Caki2 (cell line): Measurements from ENCODE around the gene PHGDH. TPM values are rescaled to one million over a fixed set of nuclear protein-coding genes. Genes with fewer than 3 reads are reported as not detected.

ENCODE experiments used
- DNase-seq: peaks from one replicate; pipeline ENCODE4 v3.0.0-alpha.2; 2015; ENCODE audit warnings: low read depth
- in situ Hi-C: cut with HindIII; loops from 2 replicates; pipeline ENCODE4 v1.10.0; 2016; ENCODE audit warnings: low sequenced_read_pairs, low pct_unique_long_range_greater_than_20kb, mixed read lengths
- total RNA-seq: library from RNA; depleted of rRNA; stranded (reverse); fragments of >200 nt; shearing (Covaris generic); gene quantifications from 2 replicates; pipeline ENCODE4 v1.2.3, GENCODE V29; 2014; ENCODE audit warnings: low replicate concordance

The PHGDH gene
- total RNA-seq, 1 experiment from 2014 or later, result 74.9 TPM

DNA sequence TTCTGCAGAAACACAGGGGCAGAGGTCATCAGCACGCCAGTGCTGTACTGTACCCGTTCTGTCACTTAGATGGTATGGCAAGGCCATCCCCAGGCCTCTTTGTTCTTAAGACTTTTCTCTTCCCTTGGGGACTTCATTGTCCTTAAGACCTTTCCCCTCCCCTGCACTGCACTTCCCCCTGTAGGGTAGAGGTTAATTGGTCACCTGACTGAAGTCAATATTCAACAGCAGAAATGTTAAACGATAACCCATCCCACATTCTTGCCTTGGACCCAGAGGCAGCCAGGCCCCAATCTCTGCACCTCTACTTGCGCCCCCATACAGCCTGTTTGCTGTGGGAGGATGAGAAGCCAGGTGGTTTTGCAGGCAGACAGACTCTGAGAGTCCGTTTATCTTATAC is 10.2 kb downstream of the PHGDH start:
- DNase-seq, result no peak
- in situ Hi-C loops, result no loop called here

- in situ Hi-C loops, result no loop called here
- DNase-seq, result no peak
These were observed 13.0 kb downstream of the PHGDH start for GRCh38 chr1:119724611-119725218.

DNA sequence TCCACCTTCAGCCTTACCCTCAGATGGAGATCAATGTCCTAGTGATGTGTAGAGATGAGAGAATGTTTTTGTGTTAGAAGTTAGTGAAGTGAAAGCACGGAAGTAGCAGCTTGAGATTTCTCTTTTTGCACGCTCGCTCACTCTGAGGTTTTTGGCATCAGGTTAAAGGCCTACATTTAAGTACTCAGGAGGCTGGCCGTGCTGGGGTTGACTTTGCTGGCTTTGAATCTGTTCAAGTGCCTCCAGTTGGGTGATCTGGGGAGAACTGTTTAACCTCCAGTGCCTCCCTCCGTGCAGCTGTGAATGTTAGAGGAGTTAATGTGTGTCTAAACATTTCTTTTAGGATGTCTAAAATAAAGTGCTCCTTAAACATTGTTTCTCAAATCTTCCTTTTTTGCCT is 13.9 kb downstream of the PHGDH start:
- in situ Hi-C loops, result no loop called here
- no peak for DNase-seq

DNA sequence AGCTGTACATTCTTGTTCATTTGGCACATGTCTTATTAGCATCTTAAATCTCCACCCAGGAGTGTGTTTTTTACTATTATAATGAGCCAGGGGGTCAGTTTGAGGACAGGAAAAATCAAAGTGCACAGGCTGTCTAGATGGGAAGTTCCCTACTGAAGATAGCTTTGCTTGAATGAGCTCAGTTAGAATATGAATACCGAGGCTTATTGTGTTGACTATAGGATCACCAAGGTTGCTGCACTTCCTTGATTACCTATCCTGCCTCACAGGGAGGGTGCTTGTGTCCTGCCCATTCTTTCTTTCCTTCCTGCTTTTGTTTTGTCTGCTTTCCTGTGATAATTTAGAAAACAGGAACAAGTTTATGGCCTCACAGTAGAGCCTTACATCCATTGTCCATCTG is 16.3 kb downstream of the PHGDH start:
- in situ Hi-C loops, result no loop called here

GRCh38 chr1:119729044-119729443 is 17.3 kb downstream of the PHGDH start:
- in situ Hi-C loops, result no loop called here

More for the DNA sequence above, 16.3 kb downstream of the PHGDH start:
- DNase-seq, result no peak

DNA sequence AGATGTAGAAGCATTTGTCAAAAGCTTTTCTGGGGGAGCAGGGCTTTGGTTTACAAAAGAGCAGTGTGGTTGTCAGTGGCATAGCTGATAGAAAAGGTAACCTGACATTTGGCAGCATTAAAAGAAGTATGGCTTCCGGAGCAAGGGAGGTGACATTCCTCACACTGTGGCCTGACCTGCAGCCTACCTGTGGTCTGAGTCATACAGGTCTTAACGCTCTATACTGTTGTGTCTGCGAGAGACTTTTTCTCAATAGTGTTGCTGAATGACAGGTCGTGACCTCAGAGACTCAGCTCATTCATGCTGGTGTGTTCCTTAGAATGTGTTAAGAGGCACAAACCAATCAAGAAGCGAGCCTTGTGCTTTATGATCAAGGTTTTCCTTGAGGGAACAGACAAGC is 19.3 kb downstream of the PHGDH start:
- in situ Hi-C loops, result no loop called here
- no peak for DNase-seq

More at GRCh38 chr1:119729044-119729443, 17.3 kb downstream of the PHGDH start:
- no peak for DNase-seq

GRCh38 chr1:119731741-119732430 is 20.2 kb downstream of the PHGDH start:
- in situ Hi-C loops, result no loop called here
- no peak for DNase-seq

GRCh38 chr1:119732465-119733168 is 20.9 kb downstream of the PHGDH start:
- DNase-seq, result no peak
- in situ Hi-C loops, result no loop called here

DNA sequence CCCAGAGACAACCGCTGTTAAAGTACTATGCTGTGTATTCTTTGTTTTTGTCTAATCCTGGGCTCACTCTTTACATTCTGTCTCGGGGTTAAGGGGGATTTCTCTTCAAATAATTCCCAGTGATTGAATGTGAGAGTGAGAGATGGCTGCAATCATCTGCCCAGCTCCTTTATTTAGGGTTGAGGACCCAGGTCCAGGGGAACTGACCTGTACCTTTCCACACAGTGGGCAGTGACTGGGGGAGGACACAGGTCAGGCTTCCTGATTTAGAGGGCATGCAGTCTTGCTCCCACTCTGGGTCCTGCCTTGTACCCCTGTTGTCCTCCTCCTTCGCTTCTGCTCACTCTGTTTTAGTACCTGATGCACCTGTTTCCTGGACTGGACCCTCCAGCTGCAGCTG is 22.0 kb downstream of the PHGDH start:
- in situ Hi-C loops, result no loop called here
- no peak for DNase-seq

GRCh38 chr1:119735217-119735616 is 23.5 kb downstream of the PHGDH start:
- in situ Hi-C loops, result no loop called here
- no peak for DNase-seq

GRCh38 chr1:119736649-119737039 is 24.9 kb downstream of the PHGDH start:
- in situ Hi-C loops, result no loop called here

DNA sequence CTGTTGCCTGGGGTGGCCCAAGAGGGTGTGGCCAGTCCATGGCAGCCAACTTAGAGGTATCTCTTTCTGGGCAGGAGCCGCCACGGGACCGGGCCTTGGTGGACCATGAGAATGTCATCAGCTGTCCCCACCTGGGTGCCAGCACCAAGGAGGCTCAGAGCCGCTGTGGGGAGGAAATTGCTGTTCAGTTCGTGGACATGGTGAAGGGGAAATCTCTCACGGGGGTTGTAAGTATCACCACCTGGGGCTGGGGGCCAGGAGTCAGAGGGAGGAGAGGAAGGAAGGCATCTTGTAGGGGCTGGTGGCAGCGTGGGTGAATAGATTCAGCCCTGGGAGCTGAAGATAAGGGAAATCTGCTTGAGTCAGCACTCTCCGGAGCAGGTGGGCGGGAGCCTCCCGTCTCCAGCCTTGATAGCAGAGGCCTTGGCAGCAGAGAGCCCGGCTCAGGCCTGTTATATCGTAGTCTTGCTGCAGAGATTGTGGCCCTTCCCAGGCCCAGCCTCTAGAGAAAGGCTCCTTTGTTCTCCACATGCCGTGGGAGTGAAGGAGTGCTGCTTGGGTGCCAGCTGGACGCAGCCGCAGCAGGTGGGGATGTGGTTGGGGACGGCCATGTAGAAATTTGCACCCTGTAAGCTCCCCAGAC is 25.4 kb downstream of the PHGDH start:
- no peak for DNase-seq
- in situ Hi-C loops, result no loop called here

More at GRCh38 chr1:119736649-119737039, 24.9 kb downstream of the PHGDH start:
- no peak for DNase-seq

DNA sequence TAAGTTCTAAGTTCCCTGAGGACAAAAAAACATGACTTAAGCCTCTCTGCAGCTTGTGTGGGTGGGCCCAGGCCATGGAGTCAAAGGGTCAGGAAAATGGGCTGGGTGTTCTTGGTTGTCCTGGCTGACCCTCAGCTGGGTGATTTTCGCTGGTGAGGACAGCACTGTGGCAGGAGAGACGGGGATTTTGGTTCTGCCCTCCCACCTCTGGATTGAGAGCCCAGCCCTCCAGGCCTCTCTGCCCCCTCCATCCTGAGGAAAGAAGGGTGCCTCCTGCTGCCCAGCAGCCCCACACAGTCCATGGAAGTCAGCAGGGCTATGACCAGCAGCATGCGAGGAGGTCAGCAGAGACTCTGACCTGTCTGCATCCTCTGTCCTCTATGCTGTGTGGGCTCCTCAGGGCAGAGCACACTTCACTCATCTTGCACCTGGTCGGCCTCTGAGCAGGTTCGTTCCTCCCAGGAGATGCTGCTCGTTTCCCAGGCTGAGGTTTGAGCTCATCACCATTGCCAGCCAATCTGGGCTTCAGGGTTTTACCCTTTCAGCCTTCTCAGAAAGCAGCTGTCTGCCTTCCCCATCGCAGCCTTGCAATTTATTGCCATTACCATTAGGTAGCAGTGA is 26.5 kb downstream of the PHGDH start:
- in situ Hi-C loops, result no loop called here
- no peak for DNase-seq

DNA sequence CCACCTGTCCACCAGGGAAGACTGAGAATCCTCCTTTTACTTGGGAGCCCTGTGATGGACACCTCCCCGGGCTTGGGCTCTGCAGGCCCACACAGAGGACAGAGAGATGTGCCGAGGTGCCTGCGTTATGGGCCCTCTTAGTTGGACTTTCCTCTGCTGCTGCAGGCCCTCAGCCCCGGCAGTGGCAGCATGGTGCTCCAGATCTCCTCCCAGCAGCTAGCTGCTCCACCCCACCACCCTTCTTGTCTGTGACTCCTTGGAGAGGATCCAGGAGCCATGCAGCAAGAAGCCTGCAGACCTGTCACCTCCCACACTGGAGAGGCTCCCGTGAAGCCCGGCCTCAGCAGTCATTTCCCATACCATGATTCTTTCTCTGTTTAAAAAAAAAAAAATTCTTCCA is 27.4 kb downstream of the PHGDH start:
- in situ Hi-C loops, result no loop called here
- DNase-seq, result no peak

- no peak for DNase-seq
- in situ Hi-C loops, result no loop called here
These were observed 28.5 kb downstream of the PHGDH start for GRCh38 chr1:119740261-119740660.

DNA sequence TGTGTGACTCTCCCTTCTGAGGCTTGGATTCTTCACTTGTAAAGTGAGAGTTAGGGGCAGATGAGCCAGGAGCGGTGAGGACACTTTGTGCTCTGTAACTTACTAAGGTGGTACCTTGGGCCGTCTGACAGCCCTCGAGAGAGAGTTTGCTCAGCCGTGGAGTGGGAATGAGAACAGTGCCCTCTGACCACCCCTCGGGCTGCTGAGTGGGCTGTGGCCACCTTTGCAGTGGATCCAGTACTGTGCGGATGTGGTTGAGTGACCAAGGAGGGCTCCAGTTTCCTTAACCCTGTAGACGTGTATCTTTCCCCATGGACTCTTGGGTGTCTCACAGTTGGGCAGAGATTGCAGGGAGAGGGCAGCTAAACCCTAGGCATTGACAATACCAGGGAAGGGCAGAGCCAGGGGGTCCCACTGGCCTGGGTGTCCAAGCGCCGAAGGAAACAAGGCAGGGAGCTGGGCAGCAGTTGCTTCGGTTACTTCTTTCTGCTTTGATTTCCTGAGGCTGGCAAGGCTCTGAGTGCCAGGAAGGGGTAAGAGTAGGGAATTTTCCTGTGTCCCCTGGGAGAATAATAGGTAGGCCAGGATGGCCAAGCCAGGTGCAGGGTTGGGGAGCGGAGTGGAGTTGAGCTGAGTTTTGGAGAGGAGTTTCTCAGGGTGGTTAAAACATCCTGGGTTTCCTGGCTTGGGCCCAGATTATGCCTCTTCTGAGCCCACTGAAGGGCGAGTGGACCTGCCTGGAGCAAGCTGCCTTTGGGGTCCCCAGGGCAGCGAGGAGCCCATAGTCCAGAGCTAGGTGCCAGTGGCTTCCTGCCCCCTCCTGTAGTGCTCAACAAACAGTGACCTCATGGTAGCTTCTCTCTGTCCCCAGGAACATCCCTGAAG is 29.4 kb downstream of the PHGDH start:
- in situ Hi-C loops, result no loop called here
- no peak for DNase-seq

GRCh38 chr1:119742202-119742601 is 30.5 kb downstream of the PHGDH start:
- no peak for DNase-seq
- in situ Hi-C loops, result no loop called here

DNA sequence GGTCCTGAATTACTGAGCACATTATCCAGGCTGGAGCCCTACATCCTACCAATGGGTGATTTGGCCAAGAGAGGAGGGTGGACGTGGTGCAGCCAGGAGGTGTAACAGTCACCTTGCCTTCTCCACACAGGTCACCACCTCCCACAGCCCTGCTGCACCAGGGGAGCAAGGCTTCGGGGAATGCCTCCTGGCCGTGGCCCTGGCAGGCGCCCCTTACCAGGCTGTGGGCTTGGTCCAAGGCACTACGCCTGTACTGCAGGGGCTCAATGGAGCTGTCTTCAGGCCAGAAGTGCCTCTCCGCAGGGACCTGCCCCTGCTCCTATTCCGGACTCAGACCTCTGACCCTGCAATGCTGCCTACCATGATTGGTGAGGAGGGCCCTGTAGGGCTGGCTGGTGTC is 30.9 kb downstream of the PHGDH start:
- DNase-seq, result no peak
- in situ Hi-C loops, result no loop called here
